Panc1 (cell line): ENCODE results near the gene FRRS1L.

Experiments
- POLR2AphosphoS5 ChIP-seq: IDR thresholded peaks from 2 replicates; pipeline ENCODE4 v1.6.1; 2012; ENCODE audit warnings: mild to moderate bottlenecking, low read depth, low read length, moderate library complexity
- SIN3A ChIP-seq: IDR thresholded peaks from 2 replicates; pipeline ENCODE4 v1.6.1; 2012; ENCODE audit warnings: low read depth, mild to moderate bottlenecking, low read length, moderate library complexity, borderline replicate concordance; ENCODE audit not compliant: insufficient read depth
- TF ChIP-seq, protein P1 (sequence below): fragments of 450-650 bp; IDR thresholded peaks from 2 replicates; pipeline ENCODE4 v1.5.1; 2017; ENCODE audit warnings: mild to moderate bottlenecking
- TF ChIP-seq, protein P2 (sequence below), 2 experiments: IDR thresholded peaks; 2 replicates each; pipeline ENCODE4 v1.6.1; 2011 to 2012; ENCODE audit warnings: low read depth in 2 of 2, control low read depth in 1 of 2, low read length in 1 of 2, mild to moderate bottlenecking in 1 of 2, moderate library complexity in 1 of 2; ENCODE audit not compliant: insufficient read depth in 1 of 2

DNA sequence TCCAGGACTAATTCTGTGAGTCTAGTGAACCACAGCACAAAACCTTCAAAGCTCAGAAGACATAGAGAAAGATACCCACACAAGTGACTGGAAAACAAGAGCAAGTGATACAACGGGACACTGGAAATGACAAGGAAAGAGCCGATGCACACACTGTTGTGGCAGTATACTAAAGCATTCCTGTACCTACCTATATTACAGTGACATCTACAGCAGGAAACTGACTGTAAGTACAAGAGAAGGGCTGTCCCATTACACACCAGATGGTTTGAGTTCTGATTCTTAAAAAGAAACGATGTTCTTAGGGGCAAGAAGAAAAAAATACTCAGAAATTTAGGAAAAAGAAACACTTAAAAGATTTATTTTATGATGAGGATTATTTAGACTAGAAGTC, 65.8 kb downstream of the FRRS1L start:
- TF ChIP-seq SIN3A (no peak), POLR2AphosphoS5 (no peak)
- TF ChIP-seq, protein P1, sequence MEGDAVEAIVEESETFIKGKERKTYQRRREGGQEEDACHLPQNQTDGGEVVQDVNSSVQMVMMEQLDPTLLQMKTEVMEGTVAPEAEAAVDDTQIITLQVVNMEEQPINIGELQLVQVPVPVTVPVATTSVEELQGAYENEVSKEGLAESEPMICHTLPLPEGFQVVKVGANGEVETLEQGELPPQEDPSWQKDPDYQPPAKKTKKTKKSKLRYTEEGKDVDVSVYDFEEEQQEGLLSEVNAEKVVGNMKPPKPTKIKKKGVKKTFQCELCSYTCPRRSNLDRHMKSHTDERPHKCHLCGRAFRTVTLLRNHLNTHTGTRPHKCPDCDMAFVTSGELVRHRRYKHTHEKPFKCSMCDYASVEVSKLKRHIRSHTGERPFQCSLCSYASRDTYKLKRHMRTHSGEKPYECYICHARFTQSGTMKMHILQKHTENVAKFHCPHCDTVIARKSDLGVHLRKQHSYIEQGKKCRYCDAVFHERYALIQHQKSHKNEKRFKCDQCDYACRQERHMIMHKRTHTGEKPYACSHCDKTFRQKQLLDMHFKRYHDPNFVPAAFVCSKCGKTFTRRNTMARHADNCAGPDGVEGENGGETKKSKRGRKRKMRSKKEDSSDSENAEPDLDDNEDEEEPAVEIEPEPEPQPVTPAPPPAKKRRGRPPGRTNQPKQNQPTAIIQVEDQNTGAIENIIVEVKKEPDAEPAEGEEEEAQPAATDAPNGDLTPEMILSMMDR: no peak
- TF ChIP-seq, protein P2, sequence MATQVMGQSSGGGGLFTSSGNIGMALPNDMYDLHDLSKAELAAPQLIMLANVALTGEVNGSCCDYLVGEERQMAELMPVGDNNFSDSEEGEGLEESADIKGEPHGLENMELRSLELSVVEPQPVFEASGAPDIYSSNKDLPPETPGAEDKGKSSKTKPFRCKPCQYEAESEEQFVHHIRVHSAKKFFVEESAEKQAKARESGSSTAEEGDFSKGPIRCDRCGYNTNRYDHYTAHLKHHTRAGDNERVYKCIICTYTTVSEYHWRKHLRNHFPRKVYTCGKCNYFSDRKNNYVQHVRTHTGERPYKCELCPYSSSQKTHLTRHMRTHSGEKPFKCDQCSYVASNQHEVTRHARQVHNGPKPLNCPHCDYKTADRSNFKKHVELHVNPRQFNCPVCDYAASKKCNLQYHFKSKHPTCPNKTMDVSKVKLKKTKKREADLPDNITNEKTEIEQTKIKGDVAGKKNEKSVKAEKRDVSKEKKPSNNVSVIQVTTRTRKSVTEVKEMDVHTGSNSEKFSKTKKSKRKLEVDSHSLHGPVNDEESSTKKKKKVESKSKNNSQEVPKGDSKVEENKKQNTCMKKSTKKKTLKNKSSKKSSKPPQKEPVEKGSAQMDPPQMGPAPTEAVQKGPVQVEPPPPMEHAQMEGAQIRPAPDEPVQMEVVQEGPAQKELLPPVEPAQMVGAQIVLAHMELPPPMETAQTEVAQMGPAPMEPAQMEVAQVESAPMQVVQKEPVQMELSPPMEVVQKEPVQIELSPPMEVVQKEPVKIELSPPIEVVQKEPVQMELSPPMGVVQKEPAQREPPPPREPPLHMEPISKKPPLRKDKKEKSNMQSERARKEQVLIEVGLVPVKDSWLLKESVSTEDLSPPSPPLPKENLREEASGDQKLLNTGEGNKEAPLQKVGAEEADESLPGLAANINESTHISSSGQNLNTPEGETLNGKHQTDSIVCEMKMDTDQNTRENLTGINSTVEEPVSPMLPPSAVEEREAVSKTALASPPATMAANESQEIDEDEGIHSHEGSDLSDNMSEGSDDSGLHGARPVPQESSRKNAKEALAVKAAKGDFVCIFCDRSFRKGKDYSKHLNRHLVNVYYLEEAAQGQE (IDR thresholded peaks at IDR 0.05; ENCODE audit: insufficient read depth in 1 of 2, low read depth in 2 of 2, low read length in 1 of 2): no peak
